K562 (cell line): Measurements from ENCODE around the gene WDR70. TPM values are rescaled to one million over a fixed set of nuclear protein-coding genes. Genes with fewer than 3 reads are reported as not detected.

ENCODE experiments used
- EWSR1 ChIP-seq: fragments of 450-650 bp; IDR thresholded peaks from 2 replicates; pipeline ENCODE4 v1.6.1; 2018; ENCODE audit warnings: borderline replicate concordance, mild to moderate bottlenecking, low read depth, moderate library complexity; ENCODE audit not compliant: partially characterized antibody
- HDAC3 ChIP-seq: fragments of 450-650 bp; IDR thresholded peaks from 2 replicates; pipeline ENCODE4 v1.6.1; 2018; ENCODE audit warnings: borderline replicate concordance, mild to moderate bottlenecking, moderate library complexity; ENCODE audit not compliant: partially characterized antibody
- KAT7 ChIP-seq: sonication (generic); formaldehyde crosslinking; IDR thresholded peaks from 2 replicates; pipeline ENCODE4 v1.8.0; 2022; ENCODE audit warnings: missing genetic modification reagents, mild to moderate bottlenecking, borderline replicate concordance
- MED1 ChIP-seq: sonication (generic); formaldehyde crosslinking; IDR thresholded peaks from 2 replicates; pipeline ENCODE4 v1.8.1; 2023; ENCODE audit warnings: missing genetic modification reagents, borderline replicate concordance
- PTRF ChIP-seq: fragments of 450-650 bp; IDR thresholded peaks from 2 replicates; pipeline ENCODE4 v1.6.1; 2016; ENCODE audit warnings: mild to moderate bottlenecking, missing genetic modification characterization, missing compliant biosample characterization
- SIN3B ChIP-seq: fragments of 450-650 bp; IDR thresholded peaks from 2 replicates; pipeline ENCODE4 v1.6.1; 2017; ENCODE audit warnings: low read depth, mild to moderate bottlenecking, moderate library complexity
- TCF7 ChIP-seq: sonication (generic); IDR thresholded peaks from 2 replicates; pipeline ENCODE4 v1.6.1; 2016; ENCODE audit warnings: antibody characterized with exemption, borderline replicate concordance
- TCFL5 ChIP-seq: fragments of 250-450 bp; sonication (Bioruptor Pico); conservative IDR thresholded peaks from 2 replicates; pipeline ENCODE4 v1.6.1; 2021; ENCODE audit warnings: mild to moderate bottlenecking, moderate library complexity, matching md5 sums
- TGIF2 ChIP-seq: sonication (generic); formaldehyde crosslinking; IDR thresholded peaks from 2 replicates; pipeline ENCODE4 v1.8.1; 2022; ENCODE audit warnings: mild to moderate bottlenecking, missing genetic modification reagents, moderate library complexity
- TRIM28 ChIP-seq: fragments of 450-650 bp; IDR thresholded peaks from 2 replicates; pipeline ENCODE4 v1.6.1; 2017
- U2AF1 ChIP-seq: fragments of 200-400 bp; formaldehyde crosslinking; optimal IDR thresholded peaks from 2 replicates; pipeline ENCODE3; 2017; ENCODE audit warnings: mild to moderate bottlenecking, low read depth, low read length, moderate library complexity
- ZNF232 ChIP-seq: sonication (generic); formaldehyde crosslinking; IDR thresholded peaks from 2 replicates; pipeline ENCODE4 v1.8.0; 2022; ENCODE audit warnings: mild to moderate bottlenecking, missing genetic modification reagents
- ZNF316 ChIP-seq: fragments of 450-650 bp; IDR thresholded peaks from 2 replicates; pipeline ENCODE4 v1.6.1; 2016
- polyA plus RNA-seq, 8 experiments: library from polyadenylated mRNA; depleted of rRNA in 4 of 8; stranded (reverse) in 5 of 8; unstranded in 3 of 8; fragments of >200 nt; fragmentation: Nextera tagmentation in 2 of 8; fragmentation: Illumina TruSeq in 1 of 8; extraction: Ambion mirVana in 2 of 8; extraction: Trizol in 1 of 8; gene quantifications; 2 replicates each; pipeline versions ENCODE4 v1.2.1 to v1.2.3, GENCODE V29; 2011 to 2014; ENCODE audit warnings: inconsistent platforms in 1 of 8, missing spikeins in 1 of 8
- total RNA-seq, 7 experiments: library from RNA; depleted of rRNA in 6 of 7; stranded (reverse); fragments of >200 nt in 6 of 7; fragmentation: Illumina TruSeq in 2 of 7; extraction: Trizol in 2 of 7; gene quantifications; 2 replicates each; pipeline versions ENCODE4 v1.2.1 to v1.2.3, GENCODE V29; 2011 to 2021; ENCODE audit warnings: low replicate concordance in 1 of 7
- TF ChIP-seq, protein P1 (sequence below): fragments of 450-650 bp; IDR thresholded peaks from 2 replicates; pipeline ENCODE4 v1.6.1; 2018; ENCODE audit not compliant: partially characterized antibody
- TF ChIP-seq, protein P2 (sequence below): fragments of 450-650 bp; IDR thresholded peaks from 2 replicates; pipeline ENCODE4 v1.6.1; 2017; ENCODE audit warnings: antibody characterized with exemption, mild to moderate bottlenecking
- TF ChIP-seq, protein P3 (sequence below): IDR thresholded peaks from 2 replicates; pipeline ENCODE4 v1.6.1; 2011; ENCODE audit not compliant: insufficient read length; ENCODE audit errors: extremely low read depth

The WDR70 gene
- total and polyA plus RNA-seq, 9 of the 15 experiments (the other 6 are each of a cell fraction or from before 2014, with no cell fraction given) = 16.8 to 46.6 (median 38.8) TPM

DNA sequence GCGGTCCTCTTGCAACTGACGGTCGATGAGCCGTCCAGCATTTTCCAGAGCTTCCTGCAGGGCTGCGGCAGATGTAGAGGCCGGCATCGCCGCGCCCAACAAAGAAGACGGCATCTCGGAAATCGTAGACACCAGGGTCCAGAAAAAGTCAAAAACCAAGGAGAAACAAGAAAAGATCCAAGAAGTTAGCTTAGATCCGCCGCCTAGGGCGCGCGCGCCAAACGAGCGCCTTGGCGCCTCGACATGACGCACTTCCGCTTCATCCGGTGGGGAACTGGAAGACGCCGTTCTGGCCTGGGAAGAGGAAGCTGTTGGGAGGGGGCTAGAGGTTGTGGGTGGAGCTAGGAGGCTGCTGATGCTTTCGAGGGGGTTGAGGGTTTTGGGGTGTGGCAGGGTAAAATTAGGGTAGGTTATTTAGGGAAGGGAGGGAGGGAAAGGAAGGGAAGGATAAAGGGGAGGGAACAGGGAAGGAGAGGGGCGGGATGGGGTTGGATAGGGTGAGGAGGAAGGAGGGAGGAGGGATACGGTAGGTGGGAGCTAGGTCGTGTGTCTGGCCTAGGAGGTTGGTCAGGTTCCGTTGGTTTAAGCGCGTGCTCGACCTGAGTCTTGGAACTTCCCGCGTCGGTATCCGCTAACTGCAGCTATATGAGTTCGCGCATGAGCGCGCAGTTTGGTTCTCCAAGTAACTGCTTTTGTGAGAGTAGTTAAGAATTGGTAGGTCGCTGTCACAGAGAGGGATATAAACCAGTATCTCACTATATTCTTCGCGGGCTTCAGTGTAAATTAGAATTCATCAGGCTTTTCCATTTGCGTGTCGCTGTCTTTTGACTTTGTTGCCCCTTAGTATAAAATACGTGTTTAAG lies 8.0 kb upstream of the WDR70 start, which contains the start of gene NUP155 (continued):
- TF ChIP-seq TCFL5 (CRISPR knock-in tag) = no peak
- peak; percentile 75; the same call in 1 of the 2 replicates for TF ChIP-seq ZNF316
- TF ChIP-seq TCF7 = no peak; the same call in 1 of the 2 replicates
- TF ChIP-seq EWSR1 = no peak
- TF ChIP-seq, protein P1, sequence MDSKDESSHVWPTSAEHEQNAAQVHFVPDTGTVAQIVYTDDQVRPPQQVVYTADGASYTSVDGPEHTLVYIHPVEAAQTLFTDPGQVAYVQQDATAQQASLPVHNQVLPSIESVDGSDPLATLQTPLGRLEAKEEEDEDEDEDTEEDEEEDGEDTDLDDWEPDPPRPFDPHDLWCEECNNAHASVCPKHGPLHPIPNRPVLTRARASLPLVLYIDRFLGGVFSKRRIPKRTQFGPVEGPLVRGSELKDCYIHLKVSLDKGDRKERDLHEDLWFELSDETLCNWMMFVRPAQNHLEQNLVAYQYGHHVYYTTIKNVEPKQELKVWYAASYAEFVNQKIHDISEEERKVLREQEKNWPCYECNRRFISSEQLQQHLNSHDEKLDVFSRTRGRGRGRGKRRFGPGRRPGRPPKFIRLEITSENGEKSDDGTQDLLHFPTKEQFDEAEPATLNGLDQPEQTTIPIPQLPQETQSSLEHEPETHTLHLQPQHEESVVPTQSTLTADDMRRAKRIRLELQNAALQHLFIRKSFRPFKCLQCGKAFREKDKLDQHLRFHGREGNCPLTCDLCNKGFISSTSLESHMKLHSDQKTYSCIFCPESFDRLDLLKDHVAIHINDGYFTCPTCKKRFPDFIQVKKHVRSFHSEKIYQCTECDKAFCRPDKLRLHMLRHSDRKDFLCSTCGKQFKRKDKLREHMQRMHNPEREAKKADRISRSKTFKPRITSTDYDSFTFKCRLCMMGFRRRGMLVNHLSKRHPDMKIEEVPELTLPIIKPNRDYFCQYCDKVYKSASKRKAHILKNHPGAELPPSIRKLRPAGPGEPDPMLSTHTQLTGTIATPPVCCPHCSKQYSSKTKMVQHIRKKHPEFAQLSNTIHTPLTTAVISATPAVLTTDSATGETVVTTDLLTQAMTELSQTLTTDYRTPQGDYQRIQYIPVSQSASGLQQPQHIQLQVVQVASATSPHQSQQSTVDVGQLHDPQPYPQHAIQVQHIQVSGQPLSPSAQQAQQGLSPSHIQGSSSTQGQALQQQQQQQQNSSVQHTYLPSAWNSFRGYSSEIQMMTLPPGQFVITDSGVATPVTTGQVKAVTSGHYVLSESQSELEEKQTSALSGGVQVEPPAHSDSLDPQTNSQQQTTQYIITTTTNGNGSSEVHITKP = peak; percentile 85
- TF ChIP-seq U2AF1 = no peak
- peak; percentile 87; the same call in 1 of the 2 replicates for TF ChIP-seq TRIM28
- TF ChIP-seq, protein P2, sequence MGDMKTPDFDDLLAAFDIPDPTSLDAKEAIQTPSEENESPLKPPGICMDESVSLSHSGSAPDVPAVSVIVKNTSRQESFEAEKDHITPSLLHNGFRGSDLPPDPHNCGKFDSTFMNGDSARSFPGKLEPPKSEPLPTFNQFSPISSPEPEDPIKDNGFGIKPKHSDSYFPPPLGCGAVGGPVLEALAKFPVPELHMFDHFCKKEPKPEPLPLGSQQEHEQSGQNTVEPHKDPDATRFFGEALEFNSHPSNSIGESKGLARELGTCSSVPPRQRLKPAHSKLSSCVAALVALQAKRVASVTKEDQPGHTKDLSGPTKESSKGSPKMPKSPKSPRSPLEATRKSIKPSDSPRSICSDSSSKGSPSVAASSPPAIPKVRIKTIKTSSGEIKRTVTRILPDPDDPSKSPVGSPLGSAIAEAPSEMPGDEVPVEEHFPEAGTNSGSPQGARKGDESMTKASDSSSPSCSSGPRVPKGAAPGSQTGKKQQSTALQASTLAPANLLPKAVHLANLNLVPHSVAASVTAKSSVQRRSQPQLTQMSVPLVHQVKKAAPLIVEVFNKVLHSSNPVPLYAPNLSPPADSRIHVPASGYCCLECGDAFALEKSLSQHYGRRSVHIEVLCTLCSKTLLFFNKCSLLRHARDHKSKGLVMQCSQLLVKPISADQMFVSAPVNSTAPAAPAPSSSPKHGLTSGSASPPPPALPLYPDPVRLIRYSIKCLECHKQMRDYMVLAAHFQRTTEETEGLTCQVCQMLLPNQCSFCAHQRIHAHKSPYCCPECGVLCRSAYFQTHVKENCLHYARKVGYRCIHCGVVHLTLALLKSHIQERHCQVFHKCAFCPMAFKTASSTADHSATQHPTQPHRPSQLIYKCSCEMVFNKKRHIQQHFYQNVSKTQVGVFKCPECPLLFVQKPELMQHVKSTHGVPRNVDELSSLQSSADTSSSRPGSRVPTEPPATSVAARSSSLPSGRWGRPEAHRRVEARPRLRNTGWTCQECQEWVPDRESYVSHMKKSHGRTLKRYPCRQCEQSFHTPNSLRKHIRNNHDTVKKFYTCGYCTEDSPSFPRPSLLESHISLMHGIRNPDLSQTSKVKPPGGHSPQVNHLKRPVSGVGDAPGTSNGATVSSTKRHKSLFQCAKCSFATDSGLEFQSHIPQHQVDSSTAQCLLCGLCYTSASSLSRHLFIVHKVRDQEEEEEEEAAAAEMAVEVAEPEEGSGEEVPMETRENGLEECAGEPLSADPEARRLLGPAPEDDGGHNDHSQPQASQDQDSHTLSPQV = peak; percentile 89
- TF ChIP-seq SIN3B = peak; percentile 98
- TF ChIP-seq ZNF232 (CRISPR knock-in tag) = peak; percentile 70; the same call in 1 of the 2 replicates
- TF ChIP-seq, protein P3, sequence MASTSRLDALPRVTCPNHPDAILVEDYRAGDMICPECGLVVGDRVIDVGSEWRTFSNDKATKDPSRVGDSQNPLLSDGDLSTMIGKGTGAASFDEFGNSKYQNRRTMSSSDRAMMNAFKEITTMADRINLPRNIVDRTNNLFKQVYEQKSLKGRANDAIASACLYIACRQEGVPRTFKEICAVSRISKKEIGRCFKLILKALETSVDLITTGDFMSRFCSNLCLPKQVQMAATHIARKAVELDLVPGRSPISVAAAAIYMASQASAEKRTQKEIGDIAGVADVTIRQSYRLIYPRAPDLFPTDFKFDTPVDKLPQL = peak; percentile 44
- TF ChIP-seq PTRF = no peak
- no peak for TF ChIP-seq TGIF2
- no peak for TF ChIP-seq MED1 (CRISPR knock-in tag)
- TF ChIP-seq HDAC3 = no peak
- no peak for TF ChIP-seq KAT7
